ENCODE results near the gene SUCLG2. TPM values are rescaled to one million over a fixed set of nuclear protein-coding genes. Genes with fewer than 3 reads are reported as not detected.

SUCLG2 gene
- total RNA-seq, 1 experiment from 2014 or later, result 22.3 TPM

DNA sequence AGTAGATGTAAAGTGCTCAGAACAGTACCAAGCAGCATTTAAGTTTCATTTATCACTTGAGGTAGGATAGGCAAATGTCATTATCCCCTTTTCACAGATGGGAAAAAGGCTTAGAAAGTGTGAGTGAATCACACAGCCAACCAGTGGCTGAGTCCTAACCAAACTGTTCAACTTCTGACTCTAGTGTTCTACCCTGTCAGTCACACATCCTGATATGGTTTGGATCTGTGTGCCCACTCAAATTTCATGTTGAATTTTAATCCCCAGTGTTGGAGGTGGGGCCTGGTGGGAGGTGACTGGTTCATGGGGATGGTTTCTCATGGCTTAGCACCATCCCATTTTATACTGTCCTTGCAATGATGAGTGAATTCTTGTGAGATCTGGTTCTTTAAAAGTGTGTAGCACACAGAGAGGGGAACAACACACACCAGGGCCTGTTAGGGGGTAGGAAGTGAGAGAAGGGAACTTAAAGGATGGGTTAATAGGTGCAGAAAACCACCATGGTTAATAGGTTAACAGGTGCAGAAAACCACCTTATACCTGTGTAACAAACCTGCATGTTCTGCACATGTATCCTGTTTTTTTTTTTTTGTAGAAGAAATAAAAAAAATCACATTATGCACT is 304.7 kb downstream of the SUCLG2 start:
- no peak for TF ChIP-seq EZH2phosphoT487 (IDR thresholded peaks at IDR 0.05; ENCODE audit: borderline replicate concordance, low read length)
- no peak for TF ChIP-seq EZH2 (IDR thresholded peaks at IDR 0.05; ENCODE audit: low read length, unreplicated experiment)
- TF ChIP-seq, protein P1, sequence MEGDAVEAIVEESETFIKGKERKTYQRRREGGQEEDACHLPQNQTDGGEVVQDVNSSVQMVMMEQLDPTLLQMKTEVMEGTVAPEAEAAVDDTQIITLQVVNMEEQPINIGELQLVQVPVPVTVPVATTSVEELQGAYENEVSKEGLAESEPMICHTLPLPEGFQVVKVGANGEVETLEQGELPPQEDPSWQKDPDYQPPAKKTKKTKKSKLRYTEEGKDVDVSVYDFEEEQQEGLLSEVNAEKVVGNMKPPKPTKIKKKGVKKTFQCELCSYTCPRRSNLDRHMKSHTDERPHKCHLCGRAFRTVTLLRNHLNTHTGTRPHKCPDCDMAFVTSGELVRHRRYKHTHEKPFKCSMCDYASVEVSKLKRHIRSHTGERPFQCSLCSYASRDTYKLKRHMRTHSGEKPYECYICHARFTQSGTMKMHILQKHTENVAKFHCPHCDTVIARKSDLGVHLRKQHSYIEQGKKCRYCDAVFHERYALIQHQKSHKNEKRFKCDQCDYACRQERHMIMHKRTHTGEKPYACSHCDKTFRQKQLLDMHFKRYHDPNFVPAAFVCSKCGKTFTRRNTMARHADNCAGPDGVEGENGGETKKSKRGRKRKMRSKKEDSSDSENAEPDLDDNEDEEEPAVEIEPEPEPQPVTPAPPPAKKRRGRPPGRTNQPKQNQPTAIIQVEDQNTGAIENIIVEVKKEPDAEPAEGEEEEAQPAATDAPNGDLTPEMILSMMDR (conservative IDR thresholded peaks at IDR 0.05; ENCODE audit: low read depth, low read length), result no peak
- DNase-seq (peak; percentile 10), ATAC-seq (peak; percentile 27; the same call in 1 of the 2 replicates)
- no peaks in the 10 kb centered on the region for H3K9me3 ChIP-seq (ENCODE audit: low read length)
- H3K27me3 ChIP-seq (ENCODE audit: low read length), result no peaks in the 10 kb centered on the region
- H3K4me3 ChIP-seq (ENCODE audit: low read length), result no peak overlapping the region
- ChIA-PET POLR2A (ENCODE audit: unreplicated experiment) (no interaction called here), CTCF (no interaction called here)
- H2AFZ ChIP-seq (ENCODE audit: low read length), result no peak overlapping the region
- no peaks in the 10 kb centered on the region for H3F3A ChIP-seq (ENCODE audit: low read length, unreplicated experiment)
- no peaks in the 10 kb centered on the region for H4K20me1 ChIP-seq (ENCODE audit: low read length)
- no TSS peak for BruUV-seq (replicated peaks)
- H3K9me2 ChIP-seq (replicated peaks; ENCODE audit: low read length), result no peaks in the 10 kb centered on the region
- H3K9ac ChIP-seq (ENCODE audit: low read length), result no peak overlapping the region
- no peak overlapping the region for H3K27ac ChIP-seq (ENCODE audit: low read length)
- intact Hi-C loops (cut with micrococcal nuclease), result no loop called here
- no peaks in the 10 kb centered on the region for H3K36me3 ChIP-seq (ENCODE audit: low read depth, low read length)
- H3K79me2 ChIP-seq (ENCODE audit: low read length), result no peaks in the 10 kb centered on the region
- H3K4me1 ChIP-seq (ENCODE audit: insufficient read depth, low read length), result no peaks in the 10 kb centered on the region
- no peak overlapping the region for H3K4me2 ChIP-seq (ENCODE audit: low read length)

DNA sequence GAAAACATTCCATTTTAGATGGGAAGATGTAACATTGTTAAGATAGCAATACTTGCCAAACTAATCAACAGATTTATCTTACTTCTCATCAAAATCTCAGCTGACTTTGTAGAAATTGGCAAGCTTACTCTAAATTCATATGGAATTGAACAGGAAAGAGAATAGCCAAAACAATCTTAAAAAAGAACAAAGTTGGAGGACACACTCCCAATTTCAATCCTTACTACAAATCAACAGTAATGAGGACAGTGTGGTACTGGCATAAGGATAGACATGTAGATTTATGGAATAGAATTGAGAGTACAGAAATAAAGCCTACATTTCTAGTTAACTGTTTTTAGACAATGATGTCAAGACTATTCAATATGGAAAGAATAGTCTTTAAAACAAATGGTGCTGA is 308.3 kb downstream of the SUCLG2 start:
- H4K20me1 ChIP-seq (ENCODE audit: low read length), result no peaks in the 10 kb centered on the region
- no peak for TF ChIP-seq EZH2 (IDR thresholded peaks at IDR 0.05; ENCODE audit: low read length, unreplicated experiment)
- TF ChIP-seq EZH2phosphoT487 (IDR thresholded peaks at IDR 0.05; ENCODE audit: borderline replicate concordance, low read length), result no peak
- TF ChIP-seq, protein P1 (conservative IDR thresholded peaks at IDR 0.05; ENCODE audit: low read depth, low read length), result no peak
- no peaks in the 10 kb centered on the region for H3K27me3 ChIP-seq (ENCODE audit: low read length)
- H3F3A ChIP-seq (ENCODE audit: low read length, unreplicated experiment), result no peaks in the 10 kb centered on the region
- no peaks in the 10 kb centered on the region for H3K36me3 ChIP-seq (ENCODE audit: low read depth, low read length)
- no peak overlapping the region for H2AFZ ChIP-seq (ENCODE audit: low read length)
- CTCF ChIA-PET, result no interaction called here
- no peak overlapping the region for H3K9ac ChIP-seq (ENCODE audit: low read length)
- DNase-seq, result no peak
- H3K4me2 ChIP-seq (ENCODE audit: low read length), result no peak overlapping the region
- BruUV-seq (replicated peaks), result no TSS peak
- intact Hi-C loops (cut with micrococcal nuclease), result no loop called here
- no peak overlapping the region for H3K4me3 ChIP-seq (ENCODE audit: low read length)
- no peaks in the 10 kb centered on the region for H3K9me2 ChIP-seq (replicated peaks; ENCODE audit: low read length)
- no peak for ATAC-seq
- H3K27ac ChIP-seq (ENCODE audit: low read length), result no peak overlapping the region
- no peaks in the 10 kb centered on the region for H3K9me3 ChIP-seq (ENCODE audit: low read length)
- POLR2A ChIA-PET (ENCODE audit: unreplicated experiment), result no interaction called here
- H3K4me1 ChIP-seq (ENCODE audit: insufficient read depth, low read length), result no peaks in the 10 kb centered on the region
- no peaks in the 10 kb centered on the region for H3K79me2 ChIP-seq (ENCODE audit: low read length)

DNA sequence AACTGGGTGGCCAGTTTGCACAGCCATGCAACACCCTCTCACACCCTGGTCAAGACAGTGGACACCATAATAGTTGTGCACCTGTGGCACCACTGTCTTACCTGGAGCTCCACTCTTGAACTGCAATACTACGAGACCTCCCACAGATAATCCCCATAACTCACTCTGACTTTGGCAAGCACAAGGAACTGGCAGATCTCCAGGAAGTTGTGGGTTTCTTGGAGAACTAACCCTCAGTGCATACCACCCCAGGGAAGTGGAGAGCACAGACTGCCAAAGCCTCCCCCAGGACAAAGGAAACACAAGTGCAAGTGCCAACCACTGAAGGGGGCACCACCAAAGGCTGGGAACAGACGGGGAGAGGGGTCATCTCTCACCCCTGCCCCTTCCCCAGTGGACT is 318.6 kb downstream of the SUCLG2 start:
- BruUV-seq (replicated peaks), result no TSS peak
- no peaks in the 10 kb centered on the region for H4K20me1 ChIP-seq (ENCODE audit: low read length)
- TF ChIP-seq, protein P1 (conservative IDR thresholded peaks at IDR 0.05; ENCODE audit: low read depth, low read length), result no peak
- H3K9ac ChIP-seq (ENCODE audit: low read length), result no peak overlapping the region
- H3K79me2 ChIP-seq (ENCODE audit: low read length), result no peaks in the 10 kb centered on the region
- DNase-seq (no peak), ATAC-seq (no peak)
- no peak overlapping the region for H3K27ac ChIP-seq (ENCODE audit: low read length)
- H3K4me2 ChIP-seq (ENCODE audit: low read length), result no peak overlapping the region
- intact Hi-C loops (cut with micrococcal nuclease), result no loop called here
- H3K27me3 ChIP-seq (ENCODE audit: low read length), result no peaks in the 10 kb centered on the region
- POLR2A ChIA-PET (ENCODE audit: unreplicated experiment), result no interaction called here
- H2AFZ ChIP-seq (ENCODE audit: low read length), result no peak overlapping the region
- CTCF ChIA-PET, result no interaction called here
- no peaks in the 10 kb centered on the region for H3K36me3 ChIP-seq (ENCODE audit: low read depth, low read length)
- no peak overlapping the region for H3K4me3 ChIP-seq (ENCODE audit: low read length)
- H3K4me1 ChIP-seq (ENCODE audit: insufficient read depth, low read length), result no peaks in the 10 kb centered on the region
- no peaks in the 10 kb centered on the region for H3K9me3 ChIP-seq (ENCODE audit: low read length)
- H3K9me2 ChIP-seq (replicated peaks; ENCODE audit: low read length), result no peaks in the 10 kb centered on the region
- H3F3A ChIP-seq (ENCODE audit: low read length, unreplicated experiment), result no peaks in the 10 kb centered on the region
